ENCODE measurements around the gene ERV3-1. TPM values are rescaled to one million over a fixed set of nuclear protein-coding genes. Genes with fewer than 3 reads are reported as not detected.
"Not testable (repeated sequence)": the region's sequence is repeated elsewhere in the genome, so short reads cannot be mapped to it uniquely, and the experiment has no call there.

ERV3-1 gene
- total and polyA plus RNA-seq, 12 donors, result 2.0 to 9.3 (median 6.0) TPM

GRCh38 chr7:65037740-65038688 is 31.5 kb upstream of the ERV3-1 start:
- Histone ChIP-seq H3K9me3 (no peaks in the 10 kb centered on the region), H3K4me3 (peak overlapping the region; percentile 50 to 92 (median 68)), H3K36me3 (no peaks in the 10 kb centered on the region), H3K4me1 (peaks cover 0 to 31% (median 15%) of the 10 kb centered on the region in 9 donors), H3K27me3 (no peaks in the 10 kb centered on the region), H3K27ac (peak overlapping the region; percentile 67 to 90 (median 88))
- TF ChIP-seq CTCF (IDR thresholded peaks at IDR 0.05), result peak in 1 of 9 donors; percentile 5
- DNase-seq, result peak; percentile 94 to 95
- intact Hi-C loops (cut with DNase I), result no loop called here
- peak; percentile 95 to 99 (median 96) for ATAC-seq
- WGBS, 2 donors, result 3% methylated on average over 47 to 82 of the region's 92 CpGs

- H3K27me3 ChIP-seq; H3K9me3 ChIP-seq; intact Hi-C loops (cut with DNase I); H3K36me3 ChIP-seq: not testable (repeated sequence)
- Histone ChIP-seq H3K27ac (peak overlapping the region in 8 of 10 donors; percentile 1 to 80 (median 54)), H3K4me1 (peaks cover 0 to 31% (median 15%) of the 10 kb centered on the region in 9 donors), H3K4me3 (peak overlapping the region in 1 of 10 donors; percentile 14)
- DNase-seq (peak in 1 of 2 donors; percentile 40), ATAC-seq (peak in 7 of 8 donors; percentile 10 to 71 (median 46))
- 17 to 27% methylated on average over 2 of the region's 2 CpGs for WGBS, 2 donors
Measured at GRCh38 chr7:65036526-65036925, 30.0 kb upstream of the ERV3-1 start.

GRCh38 chr7:65035469-65035868 is 29.0 kb upstream of the ERV3-1 start:
- H3K36me3 ChIP-seq; intact Hi-C loops (cut with DNase I); H3K27me3 ChIP-seq; ATAC-seq; H3K9me3 ChIP-seq; H3K4me3 ChIP-seq; DNase-seq: not testable (repeated sequence)
- Histone ChIP-seq H3K27ac (peak overlapping the region in 3 of 10 donors; percentile 53 to 80 (median 77)), H3K4me1 (peaks cover 0 to 29% (median 15%) of the 10 kb centered on the region in 9 donors)

- 70 to 76% methylated on average over 9 of the region's 10 CpGs for WGBS, 2 donors
- not testable (repeated sequence) for H3K27ac ChIP-seq
Measured at GRCh38 chr7:65034120-65034782, 27.8 kb upstream of the ERV3-1 start.

GRCh38 chr7:65033391-65033790 is 26.9 kb upstream of the ERV3-1 start:
- H3K27me3 ChIP-seq; H3K27ac ChIP-seq; ATAC-seq; intact Hi-C loops (cut with DNase I); DNase-seq; H3K4me3 ChIP-seq; H3K36me3 ChIP-seq; H3K9me3 ChIP-seq: not testable (repeated sequence)
- H3K4me1 ChIP-seq, result peaks cover 0 to 18% (median 4%) of the 10 kb centered on the region in 9 donors
- WGBS, 2 donors, result 92 to 93% methylated on average over 29 to 30 of the region's 30 CpGs

More at GRCh38 chr7:65034120-65034782, 27.8 kb upstream of the ERV3-1 start:
- H3K27me3 ChIP-seq; H3K4me3 ChIP-seq; H3K9me3 ChIP-seq; intact Hi-C loops (cut with DNase I); H3K36me3 ChIP-seq; ATAC-seq; DNase-seq: not testable (repeated sequence)
- H3K4me1 ChIP-seq, result peaks cover 0 to 20% (median 4%) of the 10 kb centered on the region in 9 donors

GRCh38 chr7:65025023-65025422 is 18.5 kb upstream of the ERV3-1 start:
- H3K9me3 ChIP-seq; ATAC-seq; H3K27me3 ChIP-seq; H3K4me1 ChIP-seq; H3K4me3 ChIP-seq; H3K36me3 ChIP-seq; intact Hi-C loops (cut with DNase I); H3K27ac ChIP-seq; DNase-seq: not testable (repeated sequence)

- 75 to 100% methylated on average over 1 to 2 of the region's 3 CpGs for WGBS, 2 donors
- intact Hi-C loops (cut with DNase I); H3K4me1 ChIP-seq; DNase-seq; ATAC-seq; H3K27ac ChIP-seq; H3K36me3 ChIP-seq; H3K9me3 ChIP-seq; H3K4me3 ChIP-seq; H3K27me3 ChIP-seq: not testable (repeated sequence)
Measured at GRCh38 chr7:65020978-65021377, 14.5 kb upstream of the ERV3-1 start.

- intact Hi-C loops (cut with DNase I); DNase-seq; H3K27me3 ChIP-seq; H3K4me3 ChIP-seq; ATAC-seq; H3K9me3 ChIP-seq; H3K27ac ChIP-seq; H3K36me3 ChIP-seq: not testable (repeated sequence)
- WGBS, 2 donors, result 88 to 90% methylated on average over 7 of the region's 7 CpGs
- peaks cover 5 to 19% (median 15%) of the 10 kb centered on the region in 9 donors for H3K4me1 ChIP-seq
Measured at GRCh38 chr7:65009881-65010280, 3.4 kb upstream of the ERV3-1 start.

GRCh38 chr7:65009394-65009793 is 2.9 kb upstream of the ERV3-1 start:
- intact Hi-C loops (cut with DNase I); H3K27ac ChIP-seq; DNase-seq; H3K9me3 ChIP-seq; ATAC-seq; H3K36me3 ChIP-seq; H3K4me3 ChIP-seq; H3K27me3 ChIP-seq: not testable (repeated sequence)
- WGBS, 2 donors, result 79 to 100% methylated on average over 2 of the region's 2 CpGs
- H3K4me1 ChIP-seq, result peaks cover 7 to 24% (median 20%) of the 10 kb centered on the region in 9 donors

GRCh38 chr7:65007036-65007435 is 549 bp upstream of the ERV3-1 start:
- H3K27me3 ChIP-seq; H3K9me3 ChIP-seq; H3K36me3 ChIP-seq; intact Hi-C loops (cut with DNase I); DNase-seq: not testable (repeated sequence)
- peak in 1 of 8 donors; percentile 22 for ATAC-seq
- Histone ChIP-seq H3K4me1 (peaks cover 7 to 45% (median 37%) of the 10 kb centered on the region in 9 donors), H3K27ac (peak overlapping the region in 9 of 10 donors; percentile 68 to 95 (median 87)), H3K4me3 (peak overlapping the region in 9 of 10 donors; percentile 60 to 91 (median 75))
- WGBS, 2 donors, result 61 to 63% methylated on average over 4 of the region's 4 CpGs

All from heart right ventricle (tissue), 16 donors.